WTC11 (cell line): ENCODE measurements around the gene TMTC2.

Experiments
- CTCF ChIP-seq: fragments of 200-600 bp; IDR thresholded peaks from 2 replicates; pipeline ENCODE4 v1.8.0; 2022; ENCODE audit warnings: antibody characterized with exemption
- FOXJ3 ChIP-seq: sonication (generic); formaldehyde crosslinking; IDR thresholded peaks from 2 replicates; pipeline ENCODE4 v1.9.0; 2021; ENCODE audit warnings: missing genetic modification reagents, mild to moderate bottlenecking, borderline replicate concordance
- JUN ChIP-seq: sonication (generic); formaldehyde crosslinking; IDR thresholded peaks from 2 replicates; pipeline ENCODE4 v1.8.0; 2023; ENCODE audit warnings: mild to moderate bottlenecking, missing genetic modification reagents

- TF ChIP-seq CTCF: no peak
- TF ChIP-seq JUN (CRISPR knock-in tag): no peak
- TF ChIP-seq FOXJ3 (CRISPR knock-in tag): no peak
These were observed 171.8 kb downstream of the TMTC2 start for GRCh38 chr12:82858534-82858917.
